ENCODE results near the gene PPP1R15A.
"Not testable (repeated sequence)": the region's sequence is repeated elsewhere in the genome, so short reads cannot be mapped to it uniquely, and the experiment has no call there.

Gene PPP1R15A

GRCh38 chr19:48842789-48843162 lies 29.4 kb upstream of the PPP1R15A start:
- no peak overlapping the region for H3K4me3 ChIP-seq (ENCODE audit: low read depth, low read length)
- peak; percentile 63 for DNase-seq (ENCODE audit: low read depth)
- TF ChIP-seq CTCF (conservative IDR thresholded peaks at IDR 0.05; ENCODE audit: low read depth, low read length) = peak; percentile 82

- DNase-seq (ENCODE audit: low read depth) = peak; percentile 65
- peak; percentile 21 for TF ChIP-seq CTCF (conservative IDR thresholded peaks at IDR 0.05; ENCODE audit: low read depth, low read length)
- H3K4me3 ChIP-seq (ENCODE audit: low read depth, low read length) = no peak overlapping the region
Measured at GRCh38 chr19:48844472-48844871, 27.7 kb upstream of the PPP1R15A start.

GRCh38 chr19:48845384-48845783 lies 26.8 kb upstream of the PPP1R15A start:
- no peak overlapping the region for H3K4me3 ChIP-seq (ENCODE audit: low read depth, low read length)
- DNase-seq (ENCODE audit: low read depth) = no peak
- no peak for TF ChIP-seq CTCF (conservative IDR thresholded peaks at IDR 0.05; ENCODE audit: low read depth, low read length)

GRCh38 chr19:48846659-48847058 lies 25.6 kb upstream of the PPP1R15A start:
- not testable (repeated sequence) for DNase-seq (ENCODE audit: low read depth); H3K4me3 ChIP-seq (ENCODE audit: low read depth, low read length)

GRCh38 chr19:48852292-48852691 lies 19.9 kb upstream of the PPP1R15A start:
- no peak overlapping the region for H3K4me3 ChIP-seq (ENCODE audit: low read depth, low read length)
- TF ChIP-seq CTCF (conservative IDR thresholded peaks at IDR 0.05; ENCODE audit: low read depth, low read length) = no peak
- no peak for DNase-seq (ENCODE audit: low read depth)

GRCh38 chr19:48853483-48853882 lies 18.7 kb upstream of the PPP1R15A start:
- no peak overlapping the region for H3K4me3 ChIP-seq (ENCODE audit: low read depth, low read length)
- TF ChIP-seq CTCF (conservative IDR thresholded peaks at IDR 0.05; ENCODE audit: low read depth, low read length) = no peak
- DNase-seq (ENCODE audit: low read depth) = no peak

- H3K4me3 ChIP-seq (ENCODE audit: low read depth, low read length) = no peak overlapping the region
- no peak for TF ChIP-seq CTCF (conservative IDR thresholded peaks at IDR 0.05; ENCODE audit: low read depth, low read length)
- DNase-seq (ENCODE audit: low read depth) = no peak
Measured at GRCh38 chr19:48854103-48854502, 18.1 kb upstream of the PPP1R15A start.

- DNase-seq (ENCODE audit: low read depth) = no peak
- TF ChIP-seq CTCF (conservative IDR thresholded peaks at IDR 0.05; ENCODE audit: low read depth, low read length) = no peak
- no peak overlapping the region for H3K4me3 ChIP-seq (ENCODE audit: low read depth, low read length)
Measured at GRCh38 chr19:48856921-48857320, 15.3 kb upstream of the PPP1R15A start.
